HCT116 (cell line): ENCODE measurements around the gene PPP1R14C. TPM values are rescaled to one million over a fixed set of nuclear protein-coding genes. Genes with fewer than 3 reads are reported as not detected.
A peak's percentile ranks its signal among the peaks of the same experiment; 100 is the strongest.

Experiments
- ATAC-seq: fragments of 200-7000 bp; cut with Tn5 transposase; 2 replicates; pipeline ENCODE4 v1.9.1; 2020; ENCODE audit warnings: mild to moderate bottlenecking, moderate library complexity
- BruUV-seq: library from RNA; stranded (reverse); fragments of 400-500 nt; replicated peaks from 2 replicates; lab custom pipeline; 2021; lab: Mats Ljungman, UMichigan
- CTCF ChIA-PET: fragments of 300-600 bp; sonication (Branson Sonifier 250); formaldehyde crosslinking; loops from one replicate; lab custom pipeline; 2021; ENCODE audit warnings: antibody characterized with exemption; lab: Charles Lee
- POLR2A ChIA-PET: fragments of 300-600, 350-600 bp; sonication (Branson Sonifier 250); formaldehyde crosslinking; loops from one replicate; lab custom pipeline; 2021; ENCODE audit warnings: antibody characterized with exemption; lab: Charles Lee
- RAD21 ChIA-PET, 2 experiments: fragments of 300-600 bp; sonication (Branson Sonifier 250); formaldehyde crosslinking; loops; one replicate each; lab custom pipeline; 2023; ENCODE audit warnings: low total read pairs in 2 of 2; ENCODE audit not compliant: uncharacterized antibody in 2 of 2, unreplicated experiment in 2 of 2, low non-redundant PET in 1 of 2; lab: Charles Lee
- DNase-seq: peaks from one replicate; pipeline ENCODE4 v3.0.0-alpha.2; 2010; ENCODE audit warnings: low read depth, low spot score
- H2AFZ ChIP-seq: fragments of 200-600 bp; shearing (Covaris generic), sonication (generic); 2 replicates; pipeline ENCODE4 v1.6.1; 2017; ENCODE audit warnings: low read depth, mixed run types, mixed read lengths, antibody characterized with exemption, low read length; ENCODE audit not compliant: poor library complexity, severe bottlenecking
- H3K27ac ChIP-seq: 2 replicates; pipeline ENCODE4 v1.5.1; 2012; ENCODE audit warnings: low read depth, low read length
- H3K27me3 ChIP-seq: fragments of 200-600 bp; sonication (generic); 2 replicates; pipeline ENCODE4 v1.6.1; 2016; ENCODE audit warnings: mixed run types, low read length, mixed read lengths; ENCODE audit not compliant: insufficient read depth
- H3K36me3 ChIP-seq, 2 experiments: fragments of 200-500 bp in 1 of 2; fragments of 200-600 bp in 1 of 2; sonication (Bioruptor generic) in 1 of 2; sonication (generic) in 1 of 2; 2 replicates each; pipeline versions ENCODE4 v1.5.1 to v1.6.1; 2014 to 2016; ENCODE audit warnings: low read length in 2 of 2, inconsistent platforms in 1 of 2, mixed read lengths in 1 of 2, mixed run types in 1 of 2; ENCODE audit not compliant: insufficient read depth in 2 of 2, control insufficient read depth in 1 of 2
- H3K4me1 ChIP-seq, 2 experiments: fragments of 200-600 bp in 1 of 2; sonication (generic) in 1 of 2; 2 replicates each; pipeline versions ENCODE4 v1.5.1 to v1.6.1; 2012 to 2017; ENCODE audit warnings: low read length in 2 of 2, inconsistent platforms in 1 of 2, mild to moderate bottlenecking in 1 of 2, mixed read lengths in 1 of 2, mixed run types in 1 of 2, moderate library complexity in 1 of 2; ENCODE audit not compliant: insufficient read depth in 2 of 2, control insufficient read depth in 1 of 2
- H3K4me2 ChIP-seq: fragments of 200-600 bp; sonication (generic); 2 replicates; pipeline ENCODE4 v1.6.1; 2017; ENCODE audit warnings: mixed run types, low read length, mixed read lengths
- H3K4me3 ChIP-seq, 2 experiments: fragments of 200-600 bp in 1 of 2; sonication (generic) in 1 of 2; replicated peaks in 1 of 2; 2 replicates each; pipeline ENCODE4 v1.5.1; 2011 to 2016; ENCODE audit warnings: low read length in 2 of 2, control low read depth in 1 of 2, low read depth in 1 of 2, mild to moderate bottlenecking in 1 of 2, mixed read lengths in 1 of 2, mixed run types in 1 of 2
- H3K79me2 ChIP-seq: fragments of 200-600 bp; sonication (generic); 2 replicates; pipeline ENCODE4 v1.6.1; 2017; ENCODE audit warnings: mild to moderate bottlenecking, mixed run types, low read length, moderate library complexity, mixed read lengths; ENCODE audit not compliant: insufficient read depth
- H3K9ac ChIP-seq: fragments of 200-600 bp; sonication (generic); 2 replicates; pipeline ENCODE4 v1.6.1; 2016; ENCODE audit warnings: low read length, mixed read lengths
- H3K9me2 ChIP-seq: fragments of 200-600 bp; sonication (generic), shearing (Covaris generic); 2 replicates; pipeline ENCODE4 v1.6.1; 2017; ENCODE audit warnings: mixed run types, mild to moderate bottlenecking, moderate library complexity; ENCODE audit not compliant: insufficient read depth
- H3K9me3 ChIP-seq, 2 experiments: fragments of 200-500 bp in 1 of 2; fragments of 200-600 bp in 1 of 2; sonication (Bioruptor generic) in 1 of 2; sonication (generic) in 1 of 2; 2 replicates each; pipeline ENCODE4 v1.6.1; 2014 to 2017; ENCODE audit warnings: low read length in 2 of 2, mixed read lengths in 2 of 2, inconsistent platforms in 1 of 2, low read depth in 1 of 2, mild to moderate bottlenecking in 1 of 2, mixed run types in 1 of 2, moderate library complexity in 1 of 2; ENCODE audit not compliant: control insufficient read depth in 1 of 2, insufficient read depth in 1 of 2
- H4K20me1 ChIP-seq: fragments of 200-600 bp; sonication (generic), shearing (Covaris generic); 2 replicates; pipeline ENCODE4 v1.6.1; 2017; ENCODE audit warnings: mixed run types, mild to moderate bottlenecking, moderate library complexity; ENCODE audit not compliant: insufficient read depth
- CTCF ChIP-seq, 3 experiments: fragments of 200-600 bp in 1 of 3; sonication (generic) in 1 of 3; IDR thresholded peaks in 2 of 3; conservative IDR thresholded peaks in 1 of 3; 2 replicates each; pipeline ENCODE4 v1.5.1; 2012 to 2017; ENCODE audit warnings: low read depth in 2 of 3, low read length in 2 of 3, antibody characterized with exemption in 1 of 3, borderline replicate concordance in 1 of 3, control low read depth in 1 of 3, mild to moderate bottlenecking in 1 of 3, mixed read lengths in 1 of 3, mixed run types in 1 of 3, moderate library complexity in 1 of 3; ENCODE audit not compliant: insufficient read depth in 1 of 3
- FOSL1 ChIP-seq: IDR thresholded peaks from 2 replicates; pipeline ENCODE4 v1.6.1; 2012; ENCODE audit warnings: low read depth
- POLR2AphosphoS5 ChIP-seq: IDR thresholded peaks from 2 replicates; pipeline ENCODE4 v1.6.1; 2011; ENCODE audit warnings: mild to moderate bottlenecking, low read depth, low read length, moderate library complexity
- RAD21 ChIP-seq: IDR thresholded peaks from 2 replicates; pipeline ENCODE4 v1.6.1; 2012; ENCODE audit warnings: low read depth, mild to moderate bottlenecking
- REST ChIP-seq: IDR thresholded peaks from 2 replicates; pipeline ENCODE4 v1.6.1; 2012; ENCODE audit warnings: low read depth
- SIN3A ChIP-seq: IDR thresholded peaks from 2 replicates; pipeline ENCODE4 v1.6.1; 2012; ENCODE audit warnings: low read depth
- SRF ChIP-seq: IDR thresholded peaks from 2 replicates; pipeline ENCODE4 v1.6.1; 2012; ENCODE audit warnings: low read depth
- TCF7L2 ChIP-seq: IDR thresholded peaks from 2 replicates; pipeline ENCODE4 v1.7.0; 2011; ENCODE audit warnings: borderline replicate concordance, inconsistent platforms; ENCODE audit not compliant: insufficient read depth, insufficient read length; ENCODE audit errors: extremely low read depth
- ZBTB33 ChIP-seq: IDR thresholded peaks from 2 replicates; pipeline ENCODE4 v1.6.1; 2011; ENCODE audit warnings: mild to moderate bottlenecking, low read length, moderate library complexity; ENCODE audit not compliant: insufficient replicate concordance; ENCODE audit errors: extremely low read depth
- ZNF274 ChIP-seq: fragments of 200-500 bp; sonication (Bioruptor generic); IDR thresholded peaks from 2 replicates; pipeline ENCODE4 v1.6.1; 2014; ENCODE audit warnings: mild to moderate bottlenecking, low read depth, low read length, inconsistent platforms
- intact Hi-C: fragments of 100-400 bp; cut with micrococcal nuclease; formaldehyde crosslinking; loops from 2 replicates; pipeline ENCODE4 v1.10.0; 2022
- total RNA-seq: library from RNA; stranded (reverse); gene quantifications from one replicate; pipeline ENCODE4 v1.2.1, GENCODE V29; 2021; ENCODE audit not compliant: unreplicated experiment

Gene PPP1R14C
- total RNA-seq, 1 experiment from 2014 or later, result 7.8 TPM

- no peaks in the 10 kb centered on the region for H3K9me3 ChIP-seq
- peak overlapping the region in 1 of 2 experiments; percentile 14; a peak in 1 of 4 replicates for H3K4me3 ChIP-seq
- peak overlapping the region; percentile 39 for H2AFZ ChIP-seq
- peaks cover 19 to 62% of the 10 kb centered on the region in 2 experiments for H3K4me1 ChIP-seq
- H3K36me3 ChIP-seq, result no peaks in the 10 kb centered on the region
- no peaks in the 10 kb centered on the region for H4K20me1 ChIP-seq
- H3K27me3 ChIP-seq, result no peaks in the 10 kb centered on the region
- no TSS peak for BruUV-seq
- H3K9ac ChIP-seq, result no peak overlapping the region
- intact Hi-C loops, result no loop called here
- H3K79me2 ChIP-seq, result no peaks in the 10 kb centered on the region
- RAD21 ChIA-PET, result no interaction called here
- DNase-seq (no peak), ATAC-seq (no peak)
- H3K9me2 ChIP-seq, result no peaks in the 10 kb centered on the region
- POLR2A ChIA-PET, result no interaction called here
- CTCF ChIA-PET, result no interaction called here
- H3K4me2 ChIP-seq, result peak overlapping the region; percentile 70
- peak overlapping the region; percentile 23; the same call in 1 of the 2 replicates for H3K27ac ChIP-seq
- TF ChIP-seq POLR2AphosphoS5, result no peak
- TF ChIP-seq SIN3A, result no peak
- TF ChIP-seq TCF7L2, result no peak
- no peak for TF ChIP-seq RAD21
- no peak for TF ChIP-seq ZNF274
These were observed 126.4 kb downstream of the PPP1R14C start for GRCh38 chr6:150269130-150269856.

GRCh38 chr6:150269857-150270223 is 127.0 kb downstream of the PPP1R14C start:
- H3K27me3 ChIP-seq, result no peaks in the 10 kb centered on the region
- peak overlapping the region; percentile 28; the same call in 1 of the 2 replicates for H3K9ac ChIP-seq
- RAD21 ChIA-PET, result no interaction called here
- CTCF ChIA-PET, result no interaction called here
- H3K4me3 ChIP-seq, result peak overlapping the region in 1 of 2 experiments; percentile 14; a peak in 1 of 4 replicates
- peak overlapping the region; percentile 23; the same call in 1 of the 2 replicates for H3K27ac ChIP-seq
- no peaks in the 10 kb centered on the region for H3K9me2 ChIP-seq
- POLR2A ChIA-PET, result no interaction called here
- no peaks in the 10 kb centered on the region for H3K9me3 ChIP-seq
- ATAC-seq (peak; percentile 92), DNase-seq (peak; percentile 90)
- peaks cover 19 to 62% of the 10 kb centered on the region in 2 experiments for H3K4me1 ChIP-seq
- no peaks in the 10 kb centered on the region for H4K20me1 ChIP-seq
- intact Hi-C loops, result no loop called here
- no peaks in the 10 kb centered on the region for H3K79me2 ChIP-seq
- no peaks in the 10 kb centered on the region for H3K36me3 ChIP-seq
- peak overlapping the region; percentile 39 for H2AFZ ChIP-seq
- H3K4me2 ChIP-seq, result peak overlapping the region; percentile 70
- BruUV-seq, result no TSS peak
- TF ChIP-seq SRF (0 out of 2 replicates have a peak, but pooled peaks have one; percentile 56), CTCF (IDR thresholded peaks at IDR 0.05 in 2 of 3, conservative IDR thresholded peaks at IDR 0.05 in 1 of 3; ENCODE audit: borderline replicate concordance in 1 of 3, insufficient read depth in 1 of 3, low read depth in 2 of 3, low read length in 2 of 3) (no peak), SIN3A (no peak), ZBTB33 (no peak), FOSL1 (peak; percentile 91), POLR2AphosphoS5 (peak; percentile 53; the same call in 1 of the 2 replicates), REST (no peak)
